Osteocyte (in vitro differentiated cells): ENCODE data around the gene SERINC3. TPM values are rescaled to one million over a fixed set of nuclear protein-coding genes. Genes with fewer than 3 reads are reported as not detected.

Source experiments
- DNase-seq: peaks from one replicate; pipeline ENCODE4 v3.0.0; 2021; ENCODE audit warnings: mixed read lengths; ENCODE audit not compliant: unreplicated experiment; ENCODE audit errors: extremely low spot score
- H3K27ac Mint-ChIP-seq: one replicate; pipeline ENCODE4 v1.8.0; 2021; ENCODE audit warnings: mild to moderate bottlenecking, mixed read lengths; ENCODE audit not compliant: unreplicated experiment
- H3K27me3 Mint-ChIP-seq: one replicate; pipeline ENCODE4 v1.8.0; 2021; ENCODE audit warnings: mixed read lengths; ENCODE audit not compliant: unreplicated experiment
- H3K36me3 Mint-ChIP-seq: one replicate; pipeline ENCODE4 v1.8.0; 2021; ENCODE audit warnings: mixed read lengths; ENCODE audit not compliant: unreplicated experiment
- H3K4me1 Mint-ChIP-seq: one replicate; pipeline ENCODE4 v1.8.0; 2021; ENCODE audit warnings: mixed read lengths; ENCODE audit not compliant: unreplicated experiment
- H3K4me3 Mint-ChIP-seq: one replicate; pipeline ENCODE4 v1.8.0; 2021; ENCODE audit warnings: mild to moderate bottlenecking, moderate library complexity, mixed read lengths; ENCODE audit not compliant: unreplicated experiment
- H3K9me3 Mint-ChIP-seq: one replicate; pipeline ENCODE4 v1.8.0; 2021; ENCODE audit warnings: mixed read lengths; ENCODE audit not compliant: unreplicated experiment
- CTCF ChIP-seq: fragments of 200-600 bp; sonication (generic); IDR thresholded peaks from 2 replicates; pipeline ENCODE4 v1.5.0; 2021; ENCODE audit warnings: antibody characterized with exemption, mild to moderate bottlenecking, moderate library complexity
- total RNA-seq: library from RNA; stranded (reverse); gene quantifications from 2 replicates; pipeline ENCODE4 v1.2.1, GENCODE V29; 2021

The SERINC3 gene
- total RNA-seq, 1 donor from 2014 or later = 121 TPM

- Mint-ChIP-seq H3K9me3 (no peaks in the 10 kb centered on the region), H3K4me1 (peaks cover 32% of the 10 kb centered on the region), H3K4me3 (peak overlapping the region; percentile 3), H3K36me3 (no peaks in the 10 kb centered on the region), H3K27me3 (no peaks in the 10 kb centered on the region), H3K27ac (peak overlapping the region; percentile 80)
- no peak for DNase-seq
- no peak for TF ChIP-seq CTCF
Measured at GRCh38 chr20:44552950-44553908, 31.4 kb upstream of the SERINC3 start.

GRCh38 chr20:44552568-44552949 is 30.7 kb upstream of the SERINC3 start:
- Mint-ChIP-seq H3K27me3 (no peaks in the 10 kb centered on the region), H3K36me3 (no peaks in the 10 kb centered on the region), H3K4me3 (peak overlapping the region; percentile 3), H3K9me3 (no peaks in the 10 kb centered on the region), H3K27ac (peak overlapping the region; percentile 80), H3K4me1 (peaks cover 39% of the 10 kb centered on the region)
- DNase-seq = no peak
- TF ChIP-seq CTCF = no peak

- Mint-ChIP-seq H3K4me1 (peaks cover 44% of the 10 kb centered on the region), H3K27ac (no peak overlapping the region), H3K27me3 (no peaks in the 10 kb centered on the region), H3K9me3 (no peaks in the 10 kb centered on the region), H3K36me3 (no peaks in the 10 kb centered on the region), H3K4me3 (no peak overlapping the region)
- TF ChIP-seq CTCF = no peak
- DNase-seq = no peak
Measured at GRCh38 chr20:44552050-44552449, 30.2 kb upstream of the SERINC3 start.

- H3K27me3 Mint-ChIP-seq = no peaks in the 10 kb centered on the region
- no peaks in the 10 kb centered on the region for H3K36me3 Mint-ChIP-seq
- no peak for DNase-seq
- no peak for TF ChIP-seq CTCF
- peak overlapping the region; percentile 80 for H3K27ac Mint-ChIP-seq
- H3K4me1 Mint-ChIP-seq = peaks cover 44% of the 10 kb centered on the region
- H3K9me3 Mint-ChIP-seq = no peaks in the 10 kb centered on the region
- H3K4me3 Mint-ChIP-seq = no peak overlapping the region
Measured at GRCh38 chr20:44549123-44549522, 27.3 kb upstream of the SERINC3 start.

- H3K9me3 Mint-ChIP-seq = no peaks in the 10 kb centered on the region
- no peak for DNase-seq
- no peaks in the 10 kb centered on the region for H3K36me3 Mint-ChIP-seq
- no peaks in the 10 kb centered on the region for H3K27me3 Mint-ChIP-seq
- H3K27ac Mint-ChIP-seq = no peak overlapping the region
- peaks cover 30% of the 10 kb centered on the region for H3K4me1 Mint-ChIP-seq
- H3K4me3 Mint-ChIP-seq = no peak overlapping the region
- TF ChIP-seq CTCF = no peak
Measured at GRCh38 chr20:44547419-44547818, 25.5 kb upstream of the SERINC3 start.
